Endodermal cell (in vitro differentiated cells): ENCODE measurements around the gene COX19. TPM values are rescaled to one million over a fixed set of nuclear protein-coding genes. Genes with fewer than 3 reads are reported as not detected.

Source experiments
- DNase-seq: peaks from one replicate; pipeline ENCODE4 v3.0.0-alpha.2; 2017
- H3K27ac ChIP-seq: 2 replicates; pipeline ENCODE4 v1.5.1; 2013; ENCODE audit warnings: mild to moderate bottlenecking, low read depth, low read length, moderate library complexity
- H3K27me3 ChIP-seq: 2 replicates; pipeline ENCODE4 v1.6.1; 2013; ENCODE audit warnings: mild to moderate bottlenecking, low read length, moderate library complexity; ENCODE audit not compliant: insufficient read depth, control insufficient read depth, poor library complexity, severe bottlenecking
- H3K36me3 ChIP-seq: 2 replicates; pipeline ENCODE4 v1.7.0; 2013; ENCODE audit warnings: mild to moderate bottlenecking, low read length, moderate library complexity; ENCODE audit not compliant: control insufficient read depth, insufficient read depth
- H3K4me1 ChIP-seq: one replicate; pipeline ENCODE4 v1.7.0; 2013; ENCODE audit warnings: low read length; ENCODE audit not compliant: control insufficient read depth, insufficient read depth
- H3K4me3 ChIP-seq: 2 replicates; pipeline ENCODE4 v1.5.1; 2013; ENCODE audit warnings: mild to moderate bottlenecking, low read length, moderate library complexity
- H3K9ac ChIP-seq: 2 replicates; pipeline ENCODE4 v1.6.1; 2013; ENCODE audit warnings: mild to moderate bottlenecking, low read length, moderate library complexity; ENCODE audit not compliant: poor library complexity, severe bottlenecking; ENCODE audit errors: extremely low read depth
- H3K9me3 ChIP-seq: 2 replicates; pipeline ENCODE4 v1.6.1; 2013; ENCODE audit warnings: mild to moderate bottlenecking, low read length, moderate library complexity; ENCODE audit not compliant: control insufficient read depth
- H3K27ac Mint-ChIP-seq: 2 replicates; pipeline ENCODE4 v1.8.0; 2020; ENCODE audit warnings: mixed read lengths
- H3K27me3 Mint-ChIP-seq: 2 replicates; pipeline ENCODE4 v1.8.0; 2021; ENCODE audit warnings: mild to moderate bottlenecking, mixed read lengths; ENCODE audit not compliant: insufficient read depth
- H3K36me3 Mint-ChIP-seq: 2 replicates; pipeline ENCODE4 v1.8.0; 2020; ENCODE audit warnings: low read depth, mixed read lengths
- H3K4me1 Mint-ChIP-seq: 2 replicates; pipeline ENCODE4 v1.8.0; 2020; ENCODE audit warnings: mixed read lengths
- H3K4me3 Mint-ChIP-seq: 2 replicates; pipeline ENCODE4 v1.8.0; 2020; ENCODE audit warnings: mild to moderate bottlenecking, moderate library complexity, mixed read lengths
- H3K9me3 Mint-ChIP-seq: 2 replicates; pipeline ENCODE4 v1.8.0; 2020; ENCODE audit warnings: mild to moderate bottlenecking, mixed read lengths
- WGBS, 2 experiments: methylation state at CpG; one replicate each; pipeline versions ENCODE4 v1.1.5 to v1.1.7; 2013; ENCODE audit warnings: missing lambda C conversion rate in 2 of 2, mixed read lengths in 1 of 2; ENCODE audit not compliant: insufficient coverage in 1 of 2, insufficient read length in 1 of 2; 5-methylcytosine and 5-hydroxymethylcytosine counted together
- total RNA-seq, 2 donors: library from RNA; stranded (reverse); fragmentation: NEBNext Ultra II Directional in 1 of 2; extraction: Animal tissue kit (Norgen Biotek cat#: 25700) in 1 of 2; gene quantifications; 2 replicates in 1 of 2; 3 replicates in 1 of 2; pipeline ENCODE4 v1.2.1, GENCODE V29; 2021
- TF ChIP-seq, protein P1 (sequence below): fragments of 200-600 bp; sonication (generic); conservative IDR thresholded peaks from 2 replicates; pipeline ENCODE4 v1.5.0; 2021; ENCODE audit warnings: antibody characterized with exemption, mild to moderate bottlenecking

Gene COX19
- total RNA-seq, 2 donors from 2014 or later, result 15.0 to 18.5 TPM

DNA sequence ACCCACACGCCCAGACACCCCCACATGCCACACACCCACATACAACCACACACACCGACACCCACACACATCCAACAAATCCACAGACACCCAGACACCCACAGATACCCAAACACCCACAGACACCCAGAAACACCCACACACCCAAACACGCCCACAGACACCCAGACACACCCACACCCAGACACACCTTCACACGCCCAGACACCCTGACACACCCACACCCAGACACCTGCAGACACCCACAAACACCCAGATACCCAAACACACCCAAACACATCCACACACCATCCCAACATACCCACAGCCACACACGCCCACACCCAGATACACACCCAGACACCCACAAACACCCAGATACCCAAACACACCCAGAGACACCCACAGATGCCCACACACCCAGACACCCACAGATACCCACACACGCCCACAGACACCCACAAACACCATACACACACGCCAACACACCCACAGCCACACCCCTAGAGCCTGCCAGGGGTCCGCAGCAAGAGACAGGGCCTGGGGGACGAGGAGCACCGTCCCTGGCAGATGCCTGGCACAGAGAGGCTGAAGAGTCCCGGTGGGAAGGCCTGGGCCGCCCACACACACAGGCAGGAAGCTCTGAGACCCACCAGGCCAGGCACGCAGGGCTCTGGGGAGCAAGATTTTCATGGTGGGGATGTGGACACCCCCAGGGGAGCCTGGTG lies 36.1 kb upstream of the COX19 start:
- no peaks in the 10 kb centered on the region for H3K4me1 ChIP-seq
- no peak for DNase-seq
- TF ChIP-seq, protein P1, sequence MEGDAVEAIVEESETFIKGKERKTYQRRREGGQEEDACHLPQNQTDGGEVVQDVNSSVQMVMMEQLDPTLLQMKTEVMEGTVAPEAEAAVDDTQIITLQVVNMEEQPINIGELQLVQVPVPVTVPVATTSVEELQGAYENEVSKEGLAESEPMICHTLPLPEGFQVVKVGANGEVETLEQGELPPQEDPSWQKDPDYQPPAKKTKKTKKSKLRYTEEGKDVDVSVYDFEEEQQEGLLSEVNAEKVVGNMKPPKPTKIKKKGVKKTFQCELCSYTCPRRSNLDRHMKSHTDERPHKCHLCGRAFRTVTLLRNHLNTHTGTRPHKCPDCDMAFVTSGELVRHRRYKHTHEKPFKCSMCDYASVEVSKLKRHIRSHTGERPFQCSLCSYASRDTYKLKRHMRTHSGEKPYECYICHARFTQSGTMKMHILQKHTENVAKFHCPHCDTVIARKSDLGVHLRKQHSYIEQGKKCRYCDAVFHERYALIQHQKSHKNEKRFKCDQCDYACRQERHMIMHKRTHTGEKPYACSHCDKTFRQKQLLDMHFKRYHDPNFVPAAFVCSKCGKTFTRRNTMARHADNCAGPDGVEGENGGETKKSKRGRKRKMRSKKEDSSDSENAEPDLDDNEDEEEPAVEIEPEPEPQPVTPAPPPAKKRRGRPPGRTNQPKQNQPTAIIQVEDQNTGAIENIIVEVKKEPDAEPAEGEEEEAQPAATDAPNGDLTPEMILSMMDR, result no peak
- H3K27me3 ChIP-seq, result no peaks in the 10 kb centered on the region
- H3K4me1 Mint-ChIP-seq, result no peaks in the 10 kb centered on the region
- H3K36me3 ChIP-seq, result peaks cover 6% of the 10 kb centered on the region
- H3K9me3 ChIP-seq, result no peaks in the 10 kb centered on the region
- H3K27ac ChIP-seq, result no peak overlapping the region
- no peak overlapping the region for H3K4me3 Mint-ChIP-seq
- H3K4me3 ChIP-seq, result no peak overlapping the region
- no peaks in the 10 kb centered on the region for H3K9me3 Mint-ChIP-seq
- 92 to 100% methylated on average over 4 to 13 of the region's 13 CpGs for WGBS, 2 experiments
- H3K36me3 Mint-ChIP-seq, result peaks cover 13% of the 10 kb centered on the region
- no peak overlapping the region for H3K27ac Mint-ChIP-seq
- no peaks in the 10 kb centered on the region for H3K27me3 Mint-ChIP-seq
- H3K9ac ChIP-seq, result no peak overlapping the region

DNA sequence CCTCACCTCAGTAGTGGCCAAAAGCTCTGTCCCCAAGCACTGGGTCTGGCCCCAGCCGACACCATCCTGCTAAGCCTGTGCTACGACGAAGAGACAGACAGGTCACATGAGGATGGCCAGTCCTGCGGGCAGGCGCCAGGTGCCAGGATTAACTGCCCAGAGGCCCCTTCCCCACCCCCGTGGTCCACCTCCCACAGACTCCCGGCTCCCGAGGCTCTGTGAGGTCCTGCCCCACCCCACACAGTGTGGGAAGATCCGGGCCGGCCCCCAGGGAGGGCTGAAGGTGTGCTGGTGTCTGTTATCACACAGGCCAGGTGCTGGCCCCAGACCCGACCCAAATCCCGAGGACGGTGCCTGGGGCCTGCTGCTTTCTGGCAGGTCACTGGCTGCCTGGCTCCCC lies 34.9 kb upstream of the COX19 start:
- H3K36me3 Mint-ChIP-seq, result peaks cover 17% of the 10 kb centered on the region
- H3K36me3 ChIP-seq, result peaks cover 6% of the 10 kb centered on the region
- no peak overlapping the region for H3K4me3 ChIP-seq
- TF ChIP-seq, protein P1, result no peak
- H3K4me3 Mint-ChIP-seq, result no peak overlapping the region
- H3K27me3 ChIP-seq, result no peaks in the 10 kb centered on the region
- no peaks in the 10 kb centered on the region for H3K9me3 ChIP-seq
- no peaks in the 10 kb centered on the region for H3K4me1 Mint-ChIP-seq
- H3K4me1 ChIP-seq, result no peaks in the 10 kb centered on the region
- H3K27ac Mint-ChIP-seq, result no peak overlapping the region
- no peak overlapping the region for H3K9ac ChIP-seq
- WGBS, 2 experiments, result 89 to 90% methylated on average over 8 to 13 of the region's 13 CpGs
- no peak overlapping the region for H3K27ac ChIP-seq
- no peaks in the 10 kb centered on the region for H3K27me3 Mint-ChIP-seq
- no peaks in the 10 kb centered on the region for H3K9me3 Mint-ChIP-seq
- DNase-seq, result no peak

GRCh38 chr7:1009747-1010146 lies 34.4 kb upstream of the COX19 start:
- DNase-seq, result no peak

More at GRCh38 chr7:1009747-1010146, 34.4 kb upstream of the COX19 start:
- no peaks in the 10 kb centered on the region for H3K27me3 ChIP-seq
- TF ChIP-seq, protein P1, result no peak
- Mint-ChIP-seq H3K27ac (no peak overlapping the region), H3K27me3 (no peaks in the 10 kb centered on the region), H3K36me3 (peaks cover 17% of the 10 kb centered on the region), H3K4me3 (no peak overlapping the region), H3K4me1 (no peaks in the 10 kb centered on the region), H3K9me3 (no peaks in the 10 kb centered on the region)
- H3K4me3 ChIP-seq, result no peak overlapping the region
- WGBS, 2 experiments, result 97 to 100% methylated on average over 12 to 22 of the region's 22 CpGs
- H3K4me1 ChIP-seq, result no peaks in the 10 kb centered on the region
- H3K9ac ChIP-seq, result no peak overlapping the region
- H3K36me3 ChIP-seq, result peaks cover 6% of the 10 kb centered on the region
- no peak overlapping the region for H3K27ac ChIP-seq
- no peaks in the 10 kb centered on the region for H3K9me3 ChIP-seq
